SK-N-SH treated with all-trans-retinoic acid at 6 μM for 48 hours (cell line): ENCODE measurements around the gene UCMA.
"Not testable (repeated sequence)": the region's sequence is repeated elsewhere in the genome, so short reads cannot be mapped to it uniquely, and the experiment has no call there.

Source experiments
- BACH2 ChIP-seq: fragments of 250-450 bp; sonication (Bioruptor Pico); IDR thresholded peaks from 2 replicates; pipeline ENCODE4 v1.9.0; 2021; ENCODE audit warnings: mild to moderate bottlenecking, borderline replicate concordance
- ESRRG ChIP-seq: fragments of 250-450 bp; sonication (Bioruptor Pico); IDR thresholded peaks from 2 replicates; pipeline ENCODE4 v1.6.1; 2021; ENCODE audit warnings: mild to moderate bottlenecking
- GLIS3 ChIP-seq: fragments of 250-450 bp; sonication (Bioruptor Pico); IDR thresholded peaks from 2 replicates; pipeline ENCODE4 v1.5.0; 2020; ENCODE audit warnings: mild to moderate bottlenecking, moderate library complexity
- OSR1 ChIP-seq: fragments of 250-450 bp; sonication (Bioruptor Pico); IDR thresholded peaks from 2 replicates; pipeline ENCODE4 v1.8.0; 2022; ENCODE audit warnings: moderate library complexity, mild to moderate bottlenecking, inconsistent platforms
- PATZ1 ChIP-seq: fragments of 250-450 bp; sonication (Bioruptor Pico); IDR thresholded peaks from 2 replicates; pipeline ENCODE4 v1.8.0; 2020; ENCODE audit warnings: mild to moderate bottlenecking, moderate library complexity, borderline replicate concordance
- PPARA ChIP-seq: fragments of 250-450 bp; sonication (Bioruptor Pico); IDR thresholded peaks from 2 replicates; pipeline ENCODE4 v1.5.0; 2020; ENCODE audit warnings: mild to moderate bottlenecking, borderline replicate concordance
- TCF4 ChIP-seq: fragments of 250-450 bp; sonication (Bioruptor Pico); IDR thresholded peaks from 2 replicates; pipeline ENCODE4 v1.8.0; 2021; ENCODE audit warnings: mild to moderate bottlenecking, moderate library complexity, borderline replicate concordance
- TOX ChIP-seq: fragments of 250-450 bp; sonication (Bioruptor Pico); IDR thresholded peaks from 2 replicates; pipeline ENCODE4 v1.8.0; 2021; ENCODE audit warnings: mild to moderate bottlenecking, moderate library complexity, borderline replicate concordance
- ZC3H10 ChIP-seq: fragments of 250-450 bp; sonication (Bioruptor Pico); IDR thresholded peaks from 2 replicates; pipeline ENCODE4 v1.5.1; 2021; ENCODE audit warnings: mild to moderate bottlenecking, moderate library complexity
- ZFP3 ChIP-seq: fragments of 250-450 bp; sonication (Bioruptor Pico); IDR thresholded peaks from 2 replicates; pipeline ENCODE4 v1.5.0; 2020; ENCODE audit warnings: mild to moderate bottlenecking, moderate library complexity
- ZFP30 ChIP-seq: fragments of 450-650 bp; formaldehyde crosslinking; IDR thresholded peaks from 2 replicates; pipeline ENCODE4 v1.5.0; 2022; ENCODE audit warnings: mild to moderate bottlenecking, moderate library complexity
- ZNF565 ChIP-seq: fragments of 450-650 bp; formaldehyde crosslinking; conservative IDR thresholded peaks from 2 replicates; pipeline ENCODE4 v1.5.0; 2020; ENCODE audit warnings: low read depth, mild to moderate bottlenecking, moderate library complexity
- ZNF70 ChIP-seq: fragments of 450-650 bp; formaldehyde crosslinking; IDR thresholded peaks from 2 replicates; pipeline ENCODE4 v1.5.0; 2020; ENCODE audit warnings: mild to moderate bottlenecking, moderate library complexity

- not testable (repeated sequence) for TF ChIP-seq TOX (CRISPR knock-in tag); PPARA; ZFP3 (CRISPR knock-in tag); ZC3H10 (CRISPR knock-in tag); TCF4 (CRISPR knock-in tag); PATZ1; ZNF70 (CRISPR knock-in tag); ZNF565 (CRISPR knock-in tag); ZFP30 (CRISPR knock-in tag); BACH2 (CRISPR knock-in tag); GLIS3 (CRISPR knock-in tag); OSR1; ESRRG
Measured at GRCh38 chr10:13234736-13235135, 562 bp upstream of the UCMA start.
